ENCODE data around the gene DPEP2NB.
A peak's percentile ranks its signal among the peaks of the same experiment; 100 is the strongest.

The DPEP2NB gene

GRCh38 chr16:68015681-68016080 is at the start of gene DPEP2NB:
Gene DPEP2NB, minus strand, starts transcription at chr16:68015911. Its CDS starts 141 bp downstream, at chr16:68015770.
- ChIA-PET POLR2A (interaction anchor here (0.5 kb wide), 1 partner anchor 12 kb away, joined by 3 read pairs; no protein-coding TSS in a partner anchor), CTCF (interaction anchor here (1.0 to 1.7 kb wide), 6 partner anchors 9 to 213 kb away, joined by 3 to 5 read pairs (median 4); no protein-coding TSS in a partner anchor)
- DNase-seq (ENCODE audit: extremely low spot score), result no peak
- TF ChIP-seq, protein P1, sequence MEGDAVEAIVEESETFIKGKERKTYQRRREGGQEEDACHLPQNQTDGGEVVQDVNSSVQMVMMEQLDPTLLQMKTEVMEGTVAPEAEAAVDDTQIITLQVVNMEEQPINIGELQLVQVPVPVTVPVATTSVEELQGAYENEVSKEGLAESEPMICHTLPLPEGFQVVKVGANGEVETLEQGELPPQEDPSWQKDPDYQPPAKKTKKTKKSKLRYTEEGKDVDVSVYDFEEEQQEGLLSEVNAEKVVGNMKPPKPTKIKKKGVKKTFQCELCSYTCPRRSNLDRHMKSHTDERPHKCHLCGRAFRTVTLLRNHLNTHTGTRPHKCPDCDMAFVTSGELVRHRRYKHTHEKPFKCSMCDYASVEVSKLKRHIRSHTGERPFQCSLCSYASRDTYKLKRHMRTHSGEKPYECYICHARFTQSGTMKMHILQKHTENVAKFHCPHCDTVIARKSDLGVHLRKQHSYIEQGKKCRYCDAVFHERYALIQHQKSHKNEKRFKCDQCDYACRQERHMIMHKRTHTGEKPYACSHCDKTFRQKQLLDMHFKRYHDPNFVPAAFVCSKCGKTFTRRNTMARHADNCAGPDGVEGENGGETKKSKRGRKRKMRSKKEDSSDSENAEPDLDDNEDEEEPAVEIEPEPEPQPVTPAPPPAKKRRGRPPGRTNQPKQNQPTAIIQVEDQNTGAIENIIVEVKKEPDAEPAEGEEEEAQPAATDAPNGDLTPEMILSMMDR (IDR thresholded peaks at IDR 0.05; ENCODE audit: control extremely low read depth, extremely low read depth, low read depth, missing control alignments), result no peak

- ChIA-PET POLR2A (no interaction called here), CTCF (interaction anchor here (0.6 to 4.0 kb wide), 22 partner anchors 10 to 249 kb away, joined by 3 to 37 read pairs (median 4); partner anchors contain the start of genes DDX28, DPEP2, DUS2 and NFATC3)
Measured at GRCh38 chr16:68064791-68065365, 49.2 kb upstream of the DPEP2NB start.

DNA sequence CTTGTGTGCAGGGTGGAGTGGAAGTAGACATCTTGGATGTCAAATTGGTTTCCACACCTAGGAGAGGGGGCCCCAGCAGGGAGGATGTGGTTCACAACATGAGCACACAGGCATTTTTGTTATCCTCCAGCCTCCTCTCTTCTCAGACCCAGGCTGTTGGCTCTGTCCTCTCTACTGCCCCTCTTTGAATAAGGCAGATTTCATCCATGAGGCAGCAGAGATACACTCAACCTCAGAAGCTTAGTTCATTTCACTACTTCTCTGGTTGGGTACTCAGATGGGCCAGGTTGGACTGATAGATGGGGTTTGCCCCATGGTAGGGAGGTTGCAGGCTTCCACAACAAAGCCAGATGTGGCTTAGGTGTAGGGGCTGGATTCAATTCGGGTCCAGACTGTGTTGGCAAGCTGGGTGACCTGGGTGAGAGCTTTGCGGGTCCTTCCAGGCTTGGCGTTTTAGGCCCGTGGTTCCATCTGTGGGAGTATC is 47.2 kb upstream of the DPEP2NB start:
- CTCF ChIA-PET, result interaction anchor here (1.7 to 4.7 kb wide), 6 partner anchors 12 to 247 kb away, joined by 3 to 37 read pairs (median 12); partner anchors contain the start of gene NRN1L
- TF ChIP-seq, protein P1 (IDR thresholded peaks at IDR 0.05; ENCODE audit: control extremely low read depth, extremely low read depth, low read depth, missing control alignments), result no peak
- POLR2A ChIA-PET, result no interaction called here
- no peak for DNase-seq (ENCODE audit: extremely low spot score)

More at GRCh38 chr16:68064791-68065365, 49.2 kb upstream of the DPEP2NB start:
- DNase-seq (ENCODE audit: extremely low spot score), result peak; percentile 67
- TF ChIP-seq, protein P1 (IDR thresholded peaks at IDR 0.05; ENCODE audit: control extremely low read depth, extremely low read depth, low read depth, missing control alignments), result peak; percentile 78

GRCh38 chr16:68061396-68061795 is 45.7 kb upstream of the DPEP2NB start:
- ChIA-PET CTCF (interaction anchor here (1.2 to 4.7 kb wide), 11 partner anchors 9 to 246 kb away, joined by 3 to 15 read pairs (median 6); partner anchors contain the start of gene NRN1L), POLR2A (no interaction called here)
- peak; percentile 38 for DNase-seq (ENCODE audit: extremely low spot score)
- TF ChIP-seq, protein P1 (IDR thresholded peaks at IDR 0.05; ENCODE audit: control extremely low read depth, extremely low read depth, low read depth, missing control alignments), result no peak

- DNase-seq (ENCODE audit: extremely low spot score), result no peak
- POLR2A ChIA-PET, result no interaction called here
- CTCF ChIA-PET, result interaction anchor here (1.3 to 4.7 kb wide), 3 partner anchors 12 to 140 kb away, joined by 3 to 15 read pairs (median 6); no protein-coding TSS in a partner anchor
- TF ChIP-seq, protein P1 (IDR thresholded peaks at IDR 0.05; ENCODE audit: control extremely low read depth, extremely low read depth, low read depth, missing control alignments), result no peak
Measured at GRCh38 chr16:68059804-68060203, 44.1 kb upstream of the DPEP2NB start.

- TF ChIP-seq, protein P1 (IDR thresholded peaks at IDR 0.05; ENCODE audit: control extremely low read depth, extremely low read depth, low read depth, missing control alignments), result no peak
- POLR2A ChIA-PET, result no interaction called here
- DNase-seq (ENCODE audit: extremely low spot score), result no peak
- CTCF ChIA-PET, result interaction anchor here (1.1 to 6.5 kb wide), 4 partner anchors 8 to 16 kb away, joined by 3 to 44 read pairs (median 4); no protein-coding TSS in a partner anchor
Measured at GRCh38 chr16:68055395-68055794, 39.7 kb upstream of the DPEP2NB start.

Measured in GM10248 (cell line).